Smooth muscle cell (in vitro differentiated cells): ENCODE measurements around the gene ERBB4. TPM values are rescaled to one million over a fixed set of nuclear protein-coding genes. Genes with fewer than 3 reads are reported as not detected.
"Not testable (repeated sequence)": the region's sequence is repeated elsewhere in the genome, so short reads cannot be mapped to it uniquely, and the experiment has no call there.

Experiments used
- DNase-seq: peaks from one replicate; lab custom pipeline; 2025; ENCODE audit not compliant: unreplicated experiment; lab: John Stamatoyannopoulos, UW
- H2AFZ ChIP-seq: fragments of 200-600 bp; sonication (generic); 2 replicates; pipeline ENCODE4 v1.6.0; 2016; ENCODE audit warnings: antibody characterized with exemption, low read depth, mild to moderate bottlenecking
- H3F3A ChIP-seq: fragments of 200-600 bp; sonication (generic); 2 replicates; pipeline ENCODE4 v1.6.0; 2017; ENCODE audit warnings: antibody characterized with exemption, low read depth
- H3K27ac ChIP-seq: fragments of 200-600 bp; sonication (generic); 2 replicates; pipeline ENCODE4 v1.5.1; 2016; ENCODE audit warnings: low read depth, mild to moderate bottlenecking
- H3K27me3 ChIP-seq: fragments of 200-600 bp; sonication (generic); 2 replicates; pipeline ENCODE4 v1.6.1; 2016; ENCODE audit warnings: low read depth, mild to moderate bottlenecking
- H3K36me3 ChIP-seq: fragments of 200-600 bp; sonication (generic); 2 replicates; pipeline ENCODE4 v1.5.1; 2016; ENCODE audit warnings: low read depth
- H3K4me1 ChIP-seq: fragments of 200-600 bp; sonication (generic); 2 replicates; pipeline ENCODE4 v1.5.1; 2016; ENCODE audit warnings: low read depth
- H3K4me2 ChIP-seq: fragments of 200-600 bp; sonication (generic); 2 replicates; pipeline ENCODE4 v1.6.0; 2016; ENCODE audit warnings: mild to moderate bottlenecking
- H3K4me3 ChIP-seq: fragments of 200-600 bp; sonication (generic); 2 replicates; pipeline ENCODE4 v1.5.1; 2016; ENCODE audit warnings: mild to moderate bottlenecking
- H3K79me2 ChIP-seq: fragments of 200-600 bp; sonication (generic); 2 replicates; pipeline ENCODE4 v1.6.0; 2016; ENCODE audit warnings: low read depth, mild to moderate bottlenecking
- H3K9ac ChIP-seq: fragments of 200-600 bp; sonication (generic); 2 replicates; pipeline ENCODE4 v1.6.0; 2016; ENCODE audit warnings: low read depth
- H3K9me3 ChIP-seq: fragments of 200-600 bp; sonication (generic); replicated peaks from 2 replicates; pipeline ENCODE4 v1.5.1; 2016; ENCODE audit warnings: low read depth
- H4K20me1 ChIP-seq: fragments of 200-600 bp; sonication (generic); 2 replicates; pipeline ENCODE4 v1.6.0; 2016; ENCODE audit warnings: low read depth
- CTCF ChIP-seq: fragments of 200-600 bp; sonication (generic); IDR thresholded peaks from 2 replicates; pipeline ENCODE4 v1.5.1; 2017; ENCODE audit warnings: borderline replicate concordance, mild to moderate bottlenecking, antibody characterized with exemption; ENCODE audit not compliant: insufficient read depth, poor library complexity, severe bottlenecking
- WGBS: methylation state at CpG from one replicate; pipeline ENCODE4 v1.1.7; 2016; ENCODE audit warnings: low lambda C conversion rate; 5-methylcytosine and 5-hydroxymethylcytosine counted together
- polyA plus RNA-seq: library from polyadenylated mRNA; unstranded; fragments of >200 nt; fragmentation: Nextera tagmentation; extraction: Ambion mirVana; gene quantifications from 2 replicates; pipeline ENCODE4 v1.2.1, GENCODE V29; 2016
- total RNA-seq: library from RNA; depleted of rRNA; stranded (reverse); fragments of >200 nt; gene quantifications from 2 replicates; pipeline ENCODE4 v1.2.3, GENCODE V29; 2014

Gene ERBB4
- total and polyA plus RNA-seq, 2 experiments from 2014 or later = 0.67 TPM; not detected in 1

GRCh38 chr2:211564441-211564840 lies 974.2 kb downstream of the ERBB4 start:
- no peaks in the 10 kb centered on the region for H3K27me3 ChIP-seq
- H3F3A ChIP-seq = no peaks in the 10 kb centered on the region
- no peaks in the 10 kb centered on the region for H3K4me1 ChIP-seq
- H3K27ac ChIP-seq = no peak overlapping the region
- WGBS = 89% methylated on average over 3 of the region's 3 CpGs
- DNase-seq = no peak
- no peaks in the 10 kb centered on the region for H3K9me3 ChIP-seq
- H3K36me3 ChIP-seq = no peaks in the 10 kb centered on the region
- TF ChIP-seq CTCF = no peak
- no peaks in the 10 kb centered on the region for H3K79me2 ChIP-seq
- no peaks in the 10 kb centered on the region for H4K20me1 ChIP-seq
- no peak overlapping the region for H3K4me3 ChIP-seq
- no peak overlapping the region for H3K4me2 ChIP-seq
- H3K9ac ChIP-seq = no peak overlapping the region
- peak overlapping the region; percentile 51 for H2AFZ ChIP-seq

GRCh38 chr2:211545582-211545981 lies 993.0 kb downstream of the ERBB4 start:
- Histone ChIP-seq H3K9me3 (no peaks in the 10 kb centered on the region), H3K27me3 (no peaks in the 10 kb centered on the region), H3K79me2 (no peaks in the 10 kb centered on the region), H3F3A (no peaks in the 10 kb centered on the region), H4K20me1 (no peaks in the 10 kb centered on the region), H3K36me3 (no peaks in the 10 kb centered on the region), H3K4me2 (no peak overlapping the region), H2AFZ (no peak overlapping the region), H3K4me1 (no peaks in the 10 kb centered on the region), H3K9ac (no peak overlapping the region), H3K27ac (no peak overlapping the region), H3K4me3 (no peak overlapping the region)
- no peak for TF ChIP-seq CTCF
- DNase-seq = no peak
- WGBS = 77% methylated on average over 3 of the region's 3 CpGs

GRCh38 chr2:211534632-211535031 lies 1004.0 kb downstream of the ERBB4 start:
- H3K4me3 ChIP-seq = no peak overlapping the region
- TF ChIP-seq CTCF = no peak
- peaks cover 6% of the 10 kb centered on the region for H3K9me3 ChIP-seq
- no peaks in the 10 kb centered on the region for H3F3A ChIP-seq
- 72% methylated on average over 5 of the region's 5 CpGs for WGBS
- H3K27me3 ChIP-seq = no peaks in the 10 kb centered on the region
- H4K20me1 ChIP-seq = no peaks in the 10 kb centered on the region
- H3K4me2 ChIP-seq = no peak overlapping the region
- H3K9ac ChIP-seq = no peak overlapping the region
- no peak overlapping the region for H2AFZ ChIP-seq
- no peaks in the 10 kb centered on the region for H3K79me2 ChIP-seq
- no peak overlapping the region for H3K27ac ChIP-seq
- no peak for DNase-seq
- no peaks in the 10 kb centered on the region for H3K4me1 ChIP-seq
- no peaks in the 10 kb centered on the region for H3K36me3 ChIP-seq

GRCh38 chr2:211524248-211524647 lies 1014.4 kb downstream of the ERBB4 start:
- H3K79me2 ChIP-seq, H3K4me2 ChIP-seq, H4K20me1 ChIP-seq, DNase-seq, H2AFZ ChIP-seq, H3K9me3 ChIP-seq, H3K4me1 ChIP-seq, H3K9ac ChIP-seq, H3K27ac ChIP-seq, H3F3A ChIP-seq, H3K4me3 ChIP-seq, H3K27me3 ChIP-seq, H3K36me3 ChIP-seq: not testable (repeated sequence)
- WGBS = 93% methylated on average over 6 of the region's 18 CpGs
